Mesodermal cell (in vitro differentiated cells): ENCODE results near the gene LY9. TPM values are rescaled to one million over a fixed set of nuclear protein-coding genes. Genes with fewer than 3 reads are reported as not detected.

Experiments
- H3K27ac ChIP-seq: 2 replicates; pipeline ENCODE4 v1.7.0; 2013; ENCODE audit warnings: mild to moderate bottlenecking, low read depth, low read length, moderate library complexity; ENCODE audit not compliant: severe bottlenecking
- H3K36me3 ChIP-seq: 2 replicates; pipeline ENCODE4 v1.7.1; 2013; ENCODE audit warnings: mild to moderate bottlenecking, low read length, moderate library complexity; ENCODE audit not compliant: control insufficient read depth, insufficient read depth
- H3K4me1 ChIP-seq: one replicate; pipeline ENCODE4 v1.7.1; 2013; ENCODE audit warnings: mild to moderate bottlenecking, low read length; ENCODE audit not compliant: insufficient read depth, control insufficient read depth, poor library complexity, severe bottlenecking
- H3K4me3 ChIP-seq: 2 replicates; pipeline ENCODE4 v1.7.0; 2013; ENCODE audit warnings: low read length, control low read depth, mild to moderate bottlenecking; ENCODE audit not compliant: insufficient read depth, poor library complexity, severe bottlenecking; ENCODE audit errors: extremely low read depth
- H3K9me3 ChIP-seq: 2 replicates; pipeline ENCODE4 v1.7.1; 2013; ENCODE audit warnings: mild to moderate bottlenecking, low read length, moderate library complexity; ENCODE audit not compliant: control insufficient read depth
- WGBS, 2 experiments: methylation state at CpG; one replicate each; pipeline ENCODE4 v1.1.5; 2013; ENCODE audit warnings: missing lambda C conversion rate in 2 of 2; ENCODE audit not compliant: insufficient coverage in 2 of 2; 5-methylcytosine and 5-hydroxymethylcytosine counted together
- polyA plus RNA-seq, 2 experiments: library from polyadenylated mRNA; stranded (reverse); fragments of 50-300 nt; gene quantifications; one replicate each; pipeline ENCODE4 v1.2.3, GENCODE V29; 2013

The LY9 gene, protein sequence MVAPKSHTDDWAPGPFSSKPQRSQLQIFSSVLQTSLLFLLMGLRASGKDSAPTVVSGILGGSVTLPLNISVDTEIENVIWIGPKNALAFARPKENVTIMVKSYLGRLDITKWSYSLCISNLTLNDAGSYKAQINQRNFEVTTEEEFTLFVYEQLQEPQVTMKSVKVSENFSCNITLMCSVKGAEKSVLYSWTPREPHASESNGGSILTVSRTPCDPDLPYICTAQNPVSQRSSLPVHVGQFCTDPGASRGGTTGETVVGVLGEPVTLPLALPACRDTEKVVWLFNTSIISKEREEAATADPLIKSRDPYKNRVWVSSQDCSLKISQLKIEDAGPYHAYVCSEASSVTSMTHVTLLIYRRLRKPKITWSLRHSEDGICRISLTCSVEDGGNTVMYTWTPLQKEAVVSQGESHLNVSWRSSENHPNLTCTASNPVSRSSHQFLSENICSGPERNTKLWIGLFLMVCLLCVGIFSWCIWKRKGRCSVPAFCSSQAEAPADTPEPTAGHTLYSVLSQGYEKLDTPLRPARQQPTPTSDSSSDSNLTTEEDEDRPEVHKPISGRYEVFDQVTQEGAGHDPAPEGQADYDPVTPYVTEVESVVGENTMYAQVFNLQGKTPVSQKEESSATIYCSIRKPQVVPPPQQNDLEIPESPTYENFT
- polyA plus RNA-seq (2013, experiment 1 of 2): not detected
- polyA plus RNA-seq (2013, experiment 2 of 2): not detected

DNA sequence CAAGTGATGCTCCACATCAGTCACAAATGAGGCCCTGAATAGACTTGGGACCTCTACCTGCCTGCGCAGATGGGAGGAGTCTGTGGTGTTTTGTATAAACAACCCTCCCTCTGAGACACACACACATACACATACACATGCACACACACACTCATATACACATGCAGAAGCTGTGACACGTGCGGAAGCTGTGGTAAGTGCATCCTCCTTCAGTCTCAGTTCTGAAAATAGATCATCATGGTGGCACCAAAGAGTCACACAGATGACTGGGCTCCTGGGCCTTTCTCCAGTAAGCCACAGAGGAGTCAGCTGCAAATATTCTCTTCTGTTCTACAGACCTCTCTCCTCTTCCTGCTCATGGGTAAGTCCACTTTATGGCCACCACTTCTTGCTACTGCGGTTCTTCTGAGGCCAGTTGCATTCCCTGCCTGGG is at the start of gene LY9:
LY9 (plus strand) TSS at position 224 of the 433 bp plus-strand sequence; CDS start at position 238, 14 bp downstream.
- 88 to 94% methylated on average over 2 of the region's 4 CpGs for WGBS, 2 experiments
- no peaks in the 10 kb centered on the region for H3K36me3 ChIP-seq
- no peaks in the 10 kb centered on the region for H3K9me3 ChIP-seq
- H3K4me3 ChIP-seq: no peak within 1 kb of the TSS
- H3K4me1 ChIP-seq: no peaks in the 10 kb centered on the region
- no peak within 1 kb of the TSS for H3K27ac ChIP-seq

DNA sequence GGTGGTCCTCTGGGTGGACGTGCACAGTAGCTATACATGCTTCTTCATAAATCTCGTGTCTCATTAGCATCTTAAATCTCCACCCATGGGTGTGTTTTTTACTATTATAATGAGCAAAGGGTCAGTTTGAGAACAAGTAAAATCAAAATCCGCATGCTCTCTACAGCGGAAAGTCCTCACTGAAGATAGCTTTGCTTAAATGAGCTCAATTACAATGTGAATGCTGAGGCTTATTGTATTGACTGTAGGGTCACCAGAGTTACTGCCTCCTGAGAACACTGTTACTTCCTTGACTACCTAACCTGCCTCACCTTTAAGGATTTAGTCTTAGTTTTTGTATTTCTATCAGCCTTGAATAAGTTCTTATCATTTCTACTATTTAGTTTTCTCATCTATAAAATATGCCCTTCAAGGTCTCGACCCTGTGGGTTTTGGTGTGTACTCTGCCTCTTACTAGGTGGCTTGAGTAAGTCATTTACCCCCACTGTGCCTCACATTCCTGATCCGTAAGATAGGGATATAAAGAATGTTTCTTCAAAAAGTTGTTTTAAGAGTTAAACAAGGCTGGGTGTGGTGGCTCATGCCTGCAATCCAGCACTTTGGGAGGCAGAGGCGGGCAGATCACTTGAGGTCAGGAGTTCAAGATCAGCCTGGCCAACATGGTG is 49.0 kb upstream of the LY9 start:
- H3K9me3 ChIP-seq: no peaks in the 10 kb centered on the region
- H3K4me1 ChIP-seq: no peaks in the 10 kb centered on the region
- no peaks in the 10 kb centered on the region for H3K36me3 ChIP-seq
- H3K4me3 ChIP-seq: no peak overlapping the region
- no peak overlapping the region for H3K27ac ChIP-seq
- 63 to 100% methylated on average over 1 to 3 of the region's 7 CpGs for WGBS, 2 experiments

DNA sequence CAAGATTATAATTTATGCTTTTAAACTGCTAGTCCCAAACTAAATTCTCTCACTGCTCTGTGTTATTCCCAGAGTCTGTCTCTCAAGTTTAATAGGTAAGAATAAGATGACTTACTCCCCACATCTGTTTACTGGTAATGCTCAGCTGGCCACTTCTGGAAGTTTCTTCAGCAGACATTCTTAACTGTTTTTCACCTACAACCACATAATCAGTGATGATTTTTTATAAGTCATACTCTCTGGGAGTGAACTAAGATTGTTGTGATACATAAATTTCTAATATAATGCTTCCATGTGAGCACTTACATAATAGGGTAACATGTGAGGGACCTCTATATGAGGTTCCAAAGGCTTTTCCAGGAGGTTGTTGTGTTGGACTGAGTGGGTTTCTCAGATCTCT is 48.3 kb upstream of the LY9 start:
- Histone ChIP-seq H3K4me3 (no peak overlapping the region), H3K9me3 (no peaks in the 10 kb centered on the region), H3K36me3 (no peaks in the 10 kb centered on the region), H3K27ac (no peak overlapping the region), H3K4me1 (no peaks in the 10 kb centered on the region)

DNA sequence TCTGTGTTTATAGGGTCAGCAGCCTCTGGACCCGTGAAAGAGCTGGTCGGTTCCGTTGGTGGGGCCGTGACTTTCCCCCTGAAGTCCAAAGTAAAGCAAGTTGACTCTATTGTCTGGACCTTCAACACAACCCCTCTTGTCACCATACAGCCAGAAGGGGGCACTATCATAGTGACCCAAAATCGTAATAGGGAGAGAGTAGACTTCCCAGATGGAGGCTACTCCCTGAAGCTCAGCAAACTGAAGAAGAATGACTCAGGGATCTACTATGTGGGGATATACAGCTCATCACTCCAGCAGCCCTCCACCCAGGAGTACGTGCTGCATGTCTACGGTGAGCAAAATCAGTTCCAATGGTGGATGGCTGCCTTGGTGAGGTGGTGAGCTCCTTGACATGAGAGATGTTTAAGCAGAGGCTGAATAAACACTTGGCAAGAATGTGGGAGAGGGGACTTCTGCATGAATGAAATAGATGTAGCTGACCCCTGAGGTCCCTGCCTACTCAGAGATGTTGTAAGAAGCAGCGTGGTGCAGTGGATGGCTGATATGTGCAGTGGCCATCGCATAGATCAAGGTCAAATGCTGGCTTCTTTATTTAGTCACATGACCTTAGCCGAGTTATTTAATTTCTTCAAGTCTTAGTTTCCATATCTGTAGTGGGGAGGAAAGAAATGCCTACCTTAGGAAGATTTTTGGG is 47.6 kb upstream of the LY9 start:
- Histone ChIP-seq H3K27ac (no peak overlapping the region), H3K4me3 (no peak overlapping the region), H3K4me1 (no peaks in the 10 kb centered on the region), H3K9me3 (no peaks in the 10 kb centered on the region), H3K36me3 (no peaks in the 10 kb centered on the region)
- WGBS, 2 experiments: 94 to 96% methylated on average over 3 to 5 of the region's 10 CpGs

DNA sequence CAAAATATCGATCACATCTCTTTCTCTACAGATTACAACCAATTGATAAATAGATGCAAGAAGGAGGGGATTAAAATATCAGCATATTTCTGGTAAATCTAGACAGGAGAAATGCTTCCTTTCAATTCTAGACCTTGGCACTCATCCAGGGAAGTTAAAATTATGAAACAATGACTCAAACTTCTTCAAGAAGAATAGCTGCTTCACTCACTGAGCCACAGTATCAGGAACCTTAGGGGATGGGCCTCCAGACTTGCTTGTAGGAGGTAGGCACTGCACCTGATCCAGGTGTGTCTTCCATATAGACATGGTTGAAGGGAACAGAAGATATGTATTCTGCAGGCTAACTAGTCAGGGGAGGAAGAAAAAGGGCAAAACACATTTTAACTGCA is 47.1 kb upstream of the LY9 start:
- no peaks in the 10 kb centered on the region for H3K36me3 ChIP-seq
- H3K9me3 ChIP-seq: no peaks in the 10 kb centered on the region
- H3K4me3 ChIP-seq: no peak overlapping the region
- WGBS, 2 experiments: no CpG with 5 or more reads among the region's 1 CpG
- H3K4me1 ChIP-seq: no peaks in the 10 kb centered on the region
- no peak overlapping the region for H3K27ac ChIP-seq

DNA sequence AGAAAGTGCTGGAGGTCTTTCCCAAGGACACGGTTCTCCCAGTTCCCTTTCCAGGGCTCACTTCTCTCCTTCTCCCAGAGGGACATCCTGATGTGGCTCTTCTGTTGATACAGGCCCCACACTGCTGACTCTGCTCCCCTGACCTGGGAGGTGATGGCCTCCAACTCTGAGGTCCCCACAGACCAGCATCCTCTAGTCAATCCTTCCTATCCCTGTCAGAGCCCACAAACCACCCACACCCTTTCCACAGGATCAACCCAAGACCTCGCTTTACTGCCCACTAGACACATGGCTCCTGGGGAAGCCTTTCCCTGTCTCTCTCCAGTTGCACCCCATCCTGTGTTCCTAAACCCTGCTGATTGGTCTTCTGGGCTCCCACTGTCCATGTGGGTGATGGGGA is 45.4 kb upstream of the LY9 start:
- Histone ChIP-seq H3K4me1 (no peaks in the 10 kb centered on the region), H3K4me3 (no peak overlapping the region), H3K36me3 (no peaks in the 10 kb centered on the region), H3K27ac (no peak overlapping the region), H3K9me3 (no peaks in the 10 kb centered on the region)
- 80 to 100% methylated on average over 1 to 2 of the region's 2 CpGs for WGBS, 2 experiments

DNA sequence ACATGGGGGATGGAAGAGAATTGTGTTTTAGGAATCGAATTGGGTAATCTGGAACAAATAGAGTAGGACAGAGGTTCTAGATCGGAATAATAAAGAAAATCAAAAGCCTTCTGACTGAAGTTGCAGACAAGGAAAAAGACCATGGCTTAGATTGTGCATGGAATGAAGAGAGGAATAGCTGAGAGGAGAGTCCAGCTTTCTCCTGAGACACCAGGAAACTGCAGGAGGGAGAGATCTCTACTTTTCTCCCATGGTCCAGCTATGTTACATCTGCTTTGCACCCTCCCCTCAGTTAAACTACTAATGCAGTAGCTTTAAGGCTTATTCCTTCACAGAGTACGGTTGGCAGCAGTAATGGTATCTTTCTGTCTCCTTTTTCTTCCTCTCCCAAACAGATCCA is 43.6 kb upstream of the LY9 start:
- Histone ChIP-seq H3K36me3 (no peaks in the 10 kb centered on the region), H3K9me3 (no peaks in the 10 kb centered on the region), H3K27ac (no peak overlapping the region), H3K4me3 (no peak overlapping the region), H3K4me1 (no peaks in the 10 kb centered on the region)
- WGBS, 2 experiments: 84 to 95% methylated on average over 2 of the region's 3 CpGs

DNA sequence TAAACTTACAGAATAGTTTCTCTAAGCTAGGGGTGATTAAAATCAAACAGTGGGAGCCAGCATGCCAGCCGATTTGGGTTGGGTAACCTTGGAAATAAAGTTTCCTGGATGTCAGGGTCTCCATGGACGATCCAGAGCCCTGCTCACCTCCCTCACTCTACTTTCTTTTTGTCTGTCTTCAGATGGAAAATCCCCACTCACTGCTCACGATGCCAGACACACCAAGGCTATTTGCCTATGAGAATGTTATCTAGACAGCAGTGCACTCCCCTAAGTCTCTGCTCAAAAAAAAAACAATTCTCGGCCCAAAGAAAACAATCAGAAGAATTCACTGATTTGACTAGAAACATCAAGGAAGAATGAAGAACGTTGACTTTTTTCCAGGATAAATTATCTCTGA is 43.0 kb upstream of the LY9 start:
- Histone ChIP-seq H3K4me1 (no peaks in the 10 kb centered on the region), H3K4me3 (no peak overlapping the region), H3K27ac (no peak overlapping the region), H3K9me3 (no peaks in the 10 kb centered on the region), H3K36me3 (no peaks in the 10 kb centered on the region)
- 79 to 85% methylated on average over 4 of the region's 5 CpGs for WGBS, 2 experiments

DNA sequence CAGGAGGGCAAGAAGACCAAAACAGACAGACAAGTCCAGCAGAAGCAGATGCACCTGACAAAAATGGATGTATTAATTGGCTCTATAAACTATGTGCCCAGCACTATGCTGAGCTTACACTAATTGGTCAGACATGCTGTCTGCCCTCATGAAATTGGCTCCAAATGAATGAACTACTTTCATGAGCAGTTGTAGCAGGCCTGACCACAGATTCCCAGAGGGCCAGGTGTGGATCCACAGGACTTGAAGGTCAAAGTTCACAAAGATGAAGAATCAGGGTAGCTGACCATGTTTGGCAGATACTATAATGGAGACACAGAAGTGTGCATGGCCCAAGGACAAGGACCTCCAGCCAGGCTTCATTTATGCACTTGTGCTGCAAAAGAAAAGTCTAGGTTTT is 42.4 kb upstream of the LY9 start:
- Histone ChIP-seq H3K4me1 (no peaks in the 10 kb centered on the region), H3K4me3 (no peak overlapping the region), H3K27ac (no peak overlapping the region), H3K9me3 (no peaks in the 10 kb centered on the region), H3K36me3 (no peaks in the 10 kb centered on the region)

DNA sequence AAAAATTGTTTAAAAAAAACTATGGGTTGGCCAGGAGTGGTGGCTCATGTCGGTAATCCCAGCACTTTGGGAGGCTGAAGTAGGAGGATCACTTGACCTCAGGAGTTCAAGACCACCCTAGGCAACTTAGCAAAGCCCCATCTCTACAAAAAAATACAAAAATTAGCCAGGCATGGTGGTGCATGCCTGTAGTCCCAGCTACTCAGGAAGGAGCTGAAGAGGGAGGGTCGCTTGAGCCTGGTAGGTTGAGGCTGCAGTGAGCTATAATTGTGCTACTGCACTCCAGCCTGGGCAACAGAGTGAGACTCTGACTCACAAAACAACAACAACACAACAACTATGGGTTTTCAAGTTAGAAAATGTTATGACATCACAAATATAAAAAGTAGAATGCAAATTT is 40.5 kb upstream of the LY9 start:
- Histone ChIP-seq H3K4me3 (no peak overlapping the region), H3K36me3 (no peaks in the 10 kb centered on the region), H3K27ac (no peak overlapping the region), H3K4me1 (no peaks in the 10 kb centered on the region), H3K9me3 (no peaks in the 10 kb centered on the region)
- 100% methylated on average over 1 of the region's 2 CpGs; no CpG with 5 or more reads in 1 of the 2 experiments for WGBS, 2 experiments
